ENCODE measurements around the gene ADGRG1.

The ADGRG1 gene

DNA sequence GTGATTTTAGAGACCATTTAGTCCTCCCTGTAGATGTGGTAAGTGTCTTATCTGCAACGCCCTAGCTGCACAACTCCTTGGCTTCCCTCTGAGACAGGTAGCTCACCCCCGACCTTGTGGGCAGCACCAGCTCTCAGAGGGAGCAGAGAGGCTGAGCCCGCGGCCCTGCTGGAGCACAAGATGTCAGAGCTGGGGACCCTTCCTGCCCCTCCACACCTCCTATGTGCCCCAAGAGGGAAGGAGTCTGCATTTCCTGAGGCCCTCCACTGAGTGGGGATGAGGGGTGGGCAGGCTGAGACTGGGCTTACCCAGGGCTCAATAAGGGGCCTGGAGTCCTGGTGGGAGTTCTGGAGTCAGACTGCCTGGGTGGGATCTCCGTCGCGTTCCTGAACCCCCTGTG is 12.2 kb upstream of the ADGRG1 start:
- H3K4me3 ChIP-seq (replicated peaks; ENCODE audit: low read depth, low read length) = no peak overlapping the region
- TF ChIP-seq, protein P1, sequence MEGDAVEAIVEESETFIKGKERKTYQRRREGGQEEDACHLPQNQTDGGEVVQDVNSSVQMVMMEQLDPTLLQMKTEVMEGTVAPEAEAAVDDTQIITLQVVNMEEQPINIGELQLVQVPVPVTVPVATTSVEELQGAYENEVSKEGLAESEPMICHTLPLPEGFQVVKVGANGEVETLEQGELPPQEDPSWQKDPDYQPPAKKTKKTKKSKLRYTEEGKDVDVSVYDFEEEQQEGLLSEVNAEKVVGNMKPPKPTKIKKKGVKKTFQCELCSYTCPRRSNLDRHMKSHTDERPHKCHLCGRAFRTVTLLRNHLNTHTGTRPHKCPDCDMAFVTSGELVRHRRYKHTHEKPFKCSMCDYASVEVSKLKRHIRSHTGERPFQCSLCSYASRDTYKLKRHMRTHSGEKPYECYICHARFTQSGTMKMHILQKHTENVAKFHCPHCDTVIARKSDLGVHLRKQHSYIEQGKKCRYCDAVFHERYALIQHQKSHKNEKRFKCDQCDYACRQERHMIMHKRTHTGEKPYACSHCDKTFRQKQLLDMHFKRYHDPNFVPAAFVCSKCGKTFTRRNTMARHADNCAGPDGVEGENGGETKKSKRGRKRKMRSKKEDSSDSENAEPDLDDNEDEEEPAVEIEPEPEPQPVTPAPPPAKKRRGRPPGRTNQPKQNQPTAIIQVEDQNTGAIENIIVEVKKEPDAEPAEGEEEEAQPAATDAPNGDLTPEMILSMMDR (IDR thresholded peaks at IDR 0.05; ENCODE audit: low read depth, low read length, missing control alignments) = no peak
- DNase-seq (ENCODE audit: extremely low read depth, low read depth) = no peak

DNA sequence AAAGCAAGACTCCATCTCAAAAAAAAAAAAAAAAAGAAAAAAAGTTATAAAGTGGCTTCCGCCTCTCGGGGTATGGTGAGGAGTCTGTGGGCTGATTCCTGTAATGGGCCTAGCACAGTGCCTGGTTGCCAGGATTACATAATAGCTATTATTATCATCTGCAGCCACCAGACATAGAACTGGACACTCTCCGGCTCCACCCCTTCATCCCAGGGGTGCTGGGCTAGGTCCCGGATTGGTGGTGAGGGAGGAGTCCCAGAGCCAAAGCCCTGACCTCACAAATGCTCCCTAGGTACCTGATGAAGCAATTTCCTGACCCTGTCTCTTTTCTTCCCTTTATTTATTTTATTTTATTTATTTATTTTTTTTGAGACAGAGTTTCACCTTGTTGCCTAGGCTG is 11.6 kb upstream of the ADGRG1 start:
- DNase-seq (ENCODE audit: extremely low read depth, low read depth) = no peak
- TF ChIP-seq, protein P1 (IDR thresholded peaks at IDR 0.05; ENCODE audit: low read depth, low read length, missing control alignments) = no peak
- no peak overlapping the region for H3K4me3 ChIP-seq (replicated peaks; ENCODE audit: low read depth, low read length)

DNA sequence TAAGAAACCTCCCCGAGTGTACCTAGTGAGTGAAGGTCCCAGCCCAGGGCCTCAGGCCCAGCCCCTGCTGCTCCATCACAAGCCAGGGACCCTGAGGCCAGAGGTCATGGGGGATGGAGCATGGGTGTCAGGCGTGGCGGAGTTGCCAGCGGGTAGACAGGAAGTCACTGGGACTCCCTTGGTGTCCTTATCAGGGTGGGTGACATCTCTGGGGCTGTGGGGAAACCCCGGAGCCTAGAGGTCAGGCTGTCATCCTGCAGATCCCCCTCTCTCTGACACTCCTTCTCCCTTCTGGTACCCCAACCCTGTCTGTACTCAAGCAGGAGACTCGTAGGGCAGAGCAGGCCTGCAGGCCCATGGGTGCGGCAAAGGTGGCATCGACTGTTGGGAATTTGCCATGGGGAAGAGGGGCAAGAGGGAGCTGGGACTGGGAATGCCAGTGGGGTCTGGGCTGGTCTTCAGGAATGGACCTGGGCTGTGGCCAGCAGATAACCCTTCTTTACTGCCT is 10.8 kb upstream of the ADGRG1 start:
- TF ChIP-seq, protein P1 (IDR thresholded peaks at IDR 0.05; ENCODE audit: low read depth, low read length, missing control alignments) = no peak
- H3K4me3 ChIP-seq (replicated peaks; ENCODE audit: low read depth, low read length) = no peak overlapping the region

DNA sequence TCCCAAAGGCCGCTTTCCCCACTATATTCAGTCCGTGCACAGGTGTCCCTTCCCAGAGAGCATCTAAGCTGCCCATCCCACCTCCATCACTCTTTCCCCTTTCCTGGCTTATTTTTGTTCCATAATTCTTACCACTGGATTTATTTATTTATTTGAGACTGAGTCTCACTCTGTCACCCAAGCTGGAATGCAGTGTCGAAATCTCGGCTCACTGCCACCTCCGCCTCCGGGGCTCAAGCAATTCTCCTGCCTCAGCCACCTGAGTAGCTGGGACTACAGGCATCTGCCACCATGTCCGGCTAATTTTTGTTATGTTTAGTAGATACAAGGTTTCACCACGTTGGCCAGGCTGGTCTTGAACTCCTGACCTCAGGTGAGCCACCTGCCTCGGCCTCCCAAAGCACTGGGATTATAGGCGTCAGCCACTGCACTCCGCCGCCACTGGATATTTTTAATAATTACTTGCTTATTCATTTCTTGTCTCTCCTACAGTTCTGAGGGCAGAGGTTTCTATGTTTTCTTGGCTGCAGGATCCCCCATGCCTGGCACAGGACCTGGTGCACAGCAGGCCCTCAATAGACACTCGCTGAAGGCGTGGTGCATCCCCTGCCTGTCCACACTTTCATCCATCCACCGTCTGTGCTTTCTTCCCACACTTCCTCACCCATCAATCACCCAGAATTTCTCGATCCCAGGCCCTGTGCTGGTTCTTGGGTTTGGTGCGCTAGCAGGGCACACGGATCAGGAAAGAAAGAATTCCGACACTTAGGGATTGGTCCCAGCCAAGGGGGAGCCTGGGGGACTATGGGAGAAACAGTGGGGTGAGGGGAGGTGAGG is 9.9 kb upstream of the ADGRG1 start:
- TF ChIP-seq, protein P1 (IDR thresholded peaks at IDR 0.05; ENCODE audit: low read depth, low read length, missing control alignments) = no peak
- no peak for DNase-seq (ENCODE audit: extremely low read depth, low read depth)
- H3K4me3 ChIP-seq (replicated peaks; ENCODE audit: low read depth, low read length) = no peak overlapping the region

More for the DNA sequence above, 10.8 kb upstream of the ADGRG1 start:
- DNase-seq (ENCODE audit: extremely low read depth, low read depth) = no peak

DNA sequence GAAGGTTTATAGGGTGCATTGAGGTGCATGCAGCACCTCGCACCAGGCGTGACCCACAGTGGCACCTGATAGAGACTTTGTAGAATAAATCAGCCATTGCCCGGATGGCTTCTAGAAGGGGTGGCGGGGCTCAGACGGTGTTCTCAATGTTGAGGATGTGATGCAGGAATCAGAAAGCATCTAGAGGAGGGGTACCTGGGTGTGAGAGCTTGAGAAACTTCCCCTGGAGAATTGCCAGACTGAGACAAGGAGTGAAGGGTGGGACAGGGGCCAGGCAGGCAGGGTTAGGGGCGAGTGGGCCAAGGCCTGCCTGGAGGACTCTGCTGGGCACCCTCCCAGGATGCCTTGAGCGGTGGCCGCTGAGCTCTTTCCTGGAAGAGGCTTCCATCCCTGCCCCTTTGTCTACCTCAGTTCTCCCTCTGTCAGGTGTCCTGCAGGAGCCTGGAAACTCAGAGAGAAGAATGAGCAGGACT is 9.3 kb upstream of the ADGRG1 start:
- no peak overlapping the region for H3K4me3 ChIP-seq (replicated peaks; ENCODE audit: low read depth, low read length)
- no peak for DNase-seq (ENCODE audit: extremely low read depth, low read depth)
- TF ChIP-seq, protein P1 (IDR thresholded peaks at IDR 0.05; ENCODE audit: low read depth, low read length, missing control alignments) = no peak

DNA sequence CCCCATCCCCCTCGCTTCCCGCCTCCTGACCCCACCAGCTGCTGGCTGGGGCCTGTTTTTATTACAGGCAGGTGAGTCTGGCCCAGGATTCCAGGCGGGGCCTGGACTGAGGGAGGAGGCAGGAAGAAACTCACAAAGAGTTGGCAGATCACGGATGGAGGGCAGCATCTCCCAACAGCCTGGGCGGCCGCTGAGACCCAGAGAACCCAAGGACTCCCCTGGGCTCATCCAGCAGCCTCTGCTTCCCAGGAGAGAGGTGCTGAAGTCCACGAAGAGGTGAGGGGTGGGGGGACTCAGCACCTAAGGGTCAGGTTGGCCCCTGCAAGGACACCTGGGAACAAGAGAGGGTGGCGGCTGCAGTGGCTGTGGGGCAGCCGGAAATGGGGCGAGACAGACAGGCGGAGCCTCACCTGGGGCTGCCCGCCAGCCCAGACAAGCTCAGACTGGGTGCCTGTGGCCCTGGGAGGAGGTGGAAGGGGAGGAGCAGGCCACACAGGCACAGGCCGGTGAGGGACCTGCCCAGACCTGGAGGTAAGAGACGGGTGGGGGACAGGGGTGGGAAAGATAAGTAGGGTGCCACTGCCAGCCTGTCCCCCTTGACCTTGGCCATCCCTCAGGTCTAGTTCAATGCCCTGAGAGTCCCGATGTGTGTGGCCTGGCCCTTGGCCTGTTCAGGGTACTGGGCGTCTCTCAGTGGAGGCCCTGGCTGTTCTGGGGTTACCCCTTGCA is 8.7 kb upstream of the ADGRG1 start:
- TF ChIP-seq, protein P1 (IDR thresholded peaks at IDR 0.05; ENCODE audit: low read depth, low read length, missing control alignments) = no peak
- no peak for DNase-seq (ENCODE audit: extremely low read depth, low read depth)
- no peak overlapping the region for H3K4me3 ChIP-seq (replicated peaks; ENCODE audit: low read depth, low read length)
